OCI-LY1 (cell line): ENCODE data around the gene FRY.

Source experiments
- H2AFZ ChIP-seq: fragments of 200-600 bp; sonication (generic), shearing (Covaris generic); 2 replicates; pipeline ENCODE4 v1.6.0; 2014; ENCODE audit warnings: antibody characterized with exemption, mild to moderate bottlenecking, low read length
- H3F3A ChIP-seq: fragments of 200-600 bp; sonication (generic), shearing (Covaris generic); 2 replicates; pipeline ENCODE4 v1.6.0; 2014; ENCODE audit warnings: mild to moderate bottlenecking, antibody characterized with exemption, low read length, moderate library complexity; ENCODE audit not compliant: insufficient read depth
- H3K27ac ChIP-seq: fragments of 200-600 bp; sonication (generic); 2 replicates; pipeline ENCODE4 v1.5.1; 2014; ENCODE audit warnings: low read length, mixed run types, mild to moderate bottlenecking, low read depth; ENCODE audit not compliant: poor library complexity, severe bottlenecking
- H3K27me3 ChIP-seq: fragments of 200-600 bp; sonication (generic); 2 replicates; pipeline ENCODE4 v1.6.0; 2014; ENCODE audit warnings: antibody characterized with exemption, mild to moderate bottlenecking, low read length, moderate library complexity; ENCODE audit not compliant: insufficient read depth
- H3K36me3 ChIP-seq: fragments of 200-600 bp; sonication (generic); 2 replicates; pipeline ENCODE4 v1.6.1; 2014; ENCODE audit warnings: mild to moderate bottlenecking, antibody characterized with exemption, low read length, moderate library complexity, mixed read lengths; ENCODE audit not compliant: insufficient read depth
- H3K4me1 ChIP-seq: fragments of 200-600 bp; sonication (generic); 2 replicates; pipeline ENCODE4 v1.5.1; 2014; ENCODE audit warnings: mild to moderate bottlenecking, low read length, moderate library complexity; ENCODE audit not compliant: insufficient read depth, severe bottlenecking
- H3K4me2 ChIP-seq: fragments of 200-600 bp; sonication (generic), shearing (Covaris generic); 2 replicates; pipeline ENCODE4 v1.6.1; 2014; ENCODE audit warnings: low read length
- H3K4me3 ChIP-seq: fragments of 200-600 bp; sonication (generic); 2 replicates; pipeline ENCODE4 v1.5.1; 2014; ENCODE audit warnings: low read length, low read depth, mild to moderate bottlenecking, mixed read lengths; ENCODE audit not compliant: poor library complexity, severe bottlenecking
- H3K79me2 ChIP-seq: fragments of 200-600 bp; shearing (Covaris generic); 2 replicates; pipeline ENCODE4 v1.6.1; 2016; ENCODE audit warnings: mixed run types, low read length, mixed read lengths; ENCODE audit not compliant: insufficient read depth
- H3K9ac ChIP-seq: fragments of 200-600 bp; sonication (generic), shearing (Covaris generic); 2 replicates; pipeline ENCODE4 v1.6.1; 2014; ENCODE audit warnings: mild to moderate bottlenecking, low read length, mixed read lengths
- H3K9me2 ChIP-seq: fragments of 200-600 bp; sonication (generic), shearing (Covaris generic); 2 replicates; pipeline ENCODE4 v1.6.1; 2014; ENCODE audit warnings: low read depth, mild to moderate bottlenecking, low read length, mixed read lengths
- H3K9me3 ChIP-seq: fragments of 200-600 bp; shearing (Covaris generic); 2 replicates; pipeline ENCODE4 v1.6.1; 2014; ENCODE audit warnings: low read length, mixed read lengths
- H4K20me1 ChIP-seq: fragments of 200-600 bp; sonication (generic), shearing (Covaris generic); 2 replicates; pipeline ENCODE4 v1.6.0; 2016; ENCODE audit warnings: mild to moderate bottlenecking, low read length; ENCODE audit not compliant: insufficient read depth
- EZH2 ChIP-seq: fragments of 200-600 bp; sonication (generic), shearing (Covaris generic); IDR thresholded peaks from 2 replicates; pipeline ENCODE4 v1.8.0; 2017; ENCODE audit warnings: borderline replicate concordance, mixed run types, mild to moderate bottlenecking, antibody characterized with exemption, low read length, moderate library complexity, mixed read lengths
- TF ChIP-seq, protein P1 (sequence below): fragments of 200-600 bp; sonication (generic), shearing (Covaris generic); IDR thresholded peaks from 2 replicates; pipeline ENCODE4 v1.5.1; 2017; ENCODE audit warnings: mild to moderate bottlenecking, antibody characterized with exemption, low read length, moderate library complexity, mixed read lengths

FRY gene

DNA sequence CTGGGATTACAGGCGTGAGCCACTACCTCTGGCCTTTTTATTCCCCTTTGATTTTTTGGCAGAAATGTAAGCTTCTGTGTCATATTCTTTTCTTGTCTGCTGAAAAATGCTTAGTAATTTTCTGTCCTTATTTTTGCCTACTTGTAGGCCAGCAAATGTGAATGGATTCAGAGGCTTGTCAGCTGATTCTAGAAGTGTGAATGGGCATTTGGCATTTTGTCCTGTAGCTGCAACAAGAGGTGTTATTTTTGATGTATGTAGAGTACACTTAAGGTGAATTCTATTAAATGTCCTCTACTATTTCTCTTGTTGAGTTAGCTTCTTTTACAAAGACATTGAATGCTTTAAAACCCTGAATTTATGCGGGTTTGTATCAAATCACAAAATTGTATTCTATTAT is 50.0 kb downstream of the FRY start:
- TF ChIP-seq, protein P1, sequence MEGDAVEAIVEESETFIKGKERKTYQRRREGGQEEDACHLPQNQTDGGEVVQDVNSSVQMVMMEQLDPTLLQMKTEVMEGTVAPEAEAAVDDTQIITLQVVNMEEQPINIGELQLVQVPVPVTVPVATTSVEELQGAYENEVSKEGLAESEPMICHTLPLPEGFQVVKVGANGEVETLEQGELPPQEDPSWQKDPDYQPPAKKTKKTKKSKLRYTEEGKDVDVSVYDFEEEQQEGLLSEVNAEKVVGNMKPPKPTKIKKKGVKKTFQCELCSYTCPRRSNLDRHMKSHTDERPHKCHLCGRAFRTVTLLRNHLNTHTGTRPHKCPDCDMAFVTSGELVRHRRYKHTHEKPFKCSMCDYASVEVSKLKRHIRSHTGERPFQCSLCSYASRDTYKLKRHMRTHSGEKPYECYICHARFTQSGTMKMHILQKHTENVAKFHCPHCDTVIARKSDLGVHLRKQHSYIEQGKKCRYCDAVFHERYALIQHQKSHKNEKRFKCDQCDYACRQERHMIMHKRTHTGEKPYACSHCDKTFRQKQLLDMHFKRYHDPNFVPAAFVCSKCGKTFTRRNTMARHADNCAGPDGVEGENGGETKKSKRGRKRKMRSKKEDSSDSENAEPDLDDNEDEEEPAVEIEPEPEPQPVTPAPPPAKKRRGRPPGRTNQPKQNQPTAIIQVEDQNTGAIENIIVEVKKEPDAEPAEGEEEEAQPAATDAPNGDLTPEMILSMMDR: no peak
- TF ChIP-seq EZH2: no peak
- H3K9me2 ChIP-seq: no peaks in the 10 kb centered on the region
- no peaks in the 10 kb centered on the region for H3K9me3 ChIP-seq
- H3F3A ChIP-seq: no peaks in the 10 kb centered on the region
- no peak overlapping the region for H3K4me3 ChIP-seq
- no peak overlapping the region for H3K27ac ChIP-seq
- no peak overlapping the region for H3K4me2 ChIP-seq
- H3K79me2 ChIP-seq: no peaks in the 10 kb centered on the region
- no peaks in the 10 kb centered on the region for H3K36me3 ChIP-seq
- no peaks in the 10 kb centered on the region for H4K20me1 ChIP-seq
- no peak overlapping the region for H2AFZ ChIP-seq
- H3K4me1 ChIP-seq: no peaks in the 10 kb centered on the region
- no peaks in the 10 kb centered on the region for H3K27me3 ChIP-seq
- H3K9ac ChIP-seq: no peak overlapping the region

DNA sequence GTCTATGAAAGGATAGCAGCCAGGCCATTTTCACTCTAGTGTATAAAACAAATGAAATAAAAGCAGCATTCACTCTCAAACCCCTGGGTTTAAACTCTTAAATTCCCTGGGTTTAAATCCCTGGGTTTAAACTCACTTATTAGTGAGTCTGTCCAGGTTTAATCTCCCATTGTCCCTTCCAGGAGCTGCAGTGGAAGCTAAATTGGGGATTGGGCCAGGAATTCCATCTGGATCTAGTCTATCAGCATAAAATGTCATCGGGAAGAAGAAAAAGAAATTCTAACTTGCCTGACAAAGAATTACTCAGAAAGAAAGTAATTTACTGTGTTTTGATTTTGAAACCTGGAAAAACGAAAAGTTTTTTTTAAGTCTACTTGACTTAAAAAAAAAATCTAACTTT is 54.8 kb downstream of the FRY start:
- H3K27me3 ChIP-seq: no peaks in the 10 kb centered on the region
- no peak overlapping the region for H2AFZ ChIP-seq
- no peaks in the 10 kb centered on the region for H3K36me3 ChIP-seq
- no peak overlapping the region for H3K4me3 ChIP-seq
- H3K27ac ChIP-seq: no peak overlapping the region
- H3K79me2 ChIP-seq: no peaks in the 10 kb centered on the region
- H3K9me2 ChIP-seq: no peaks in the 10 kb centered on the region
- H3F3A ChIP-seq: no peaks in the 10 kb centered on the region
- no peak overlapping the region for H3K9ac ChIP-seq
- no peaks in the 10 kb centered on the region for H4K20me1 ChIP-seq
- H3K9me3 ChIP-seq: no peaks in the 10 kb centered on the region
- no peak overlapping the region for H3K4me2 ChIP-seq
- H3K4me1 ChIP-seq: no peaks in the 10 kb centered on the region
- no peak for TF ChIP-seq EZH2
- TF ChIP-seq, protein P1: no peak

DNA sequence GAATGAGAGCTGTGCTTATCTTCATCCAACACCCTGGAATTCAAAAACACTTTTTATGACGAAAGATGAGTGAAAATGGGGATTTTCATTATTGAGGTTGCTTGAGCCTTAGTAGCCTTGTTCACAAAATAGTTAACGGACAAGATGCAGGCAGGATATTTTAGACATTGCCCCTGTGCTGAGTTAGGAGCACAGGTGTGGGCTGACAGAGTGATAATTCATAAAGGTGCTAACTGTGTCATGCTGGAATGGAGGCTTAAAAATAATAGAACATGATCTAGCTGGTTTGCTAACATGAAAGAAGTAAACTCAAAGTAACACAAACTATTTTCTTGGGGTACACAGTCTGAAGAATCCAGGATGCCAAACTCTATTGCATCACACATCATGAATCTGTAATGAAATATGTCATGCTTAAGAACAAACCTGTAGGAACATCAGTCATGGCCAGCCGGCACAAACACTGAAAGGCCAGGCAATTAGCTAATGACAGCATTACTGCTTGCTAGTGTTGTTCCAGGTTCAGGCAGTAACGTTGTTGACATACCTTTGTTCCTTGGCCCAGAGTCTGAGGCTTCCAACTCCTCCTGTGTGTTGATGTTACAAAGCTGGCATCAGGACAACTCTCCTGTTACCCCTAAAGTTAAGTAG is 55.3 kb downstream of the FRY start:
- TF ChIP-seq, protein P1: no peak
- TF ChIP-seq EZH2: no peak
- no peaks in the 10 kb centered on the region for H3K36me3 ChIP-seq

More for the DNA sequence above, 55.3 kb downstream of the FRY start:
- Histone ChIP-seq H3K4me3 (no peak overlapping the region), H2AFZ (no peak overlapping the region), H3K4me2 (no peak overlapping the region), H3K27ac (no peak overlapping the region), H3K9me2 (no peaks in the 10 kb centered on the region), H3K9ac (no peak overlapping the region), H3K4me1 (no peaks in the 10 kb centered on the region), H3K9me3 (no peaks in the 10 kb centered on the region), H3K27me3 (no peaks in the 10 kb centered on the region), H3F3A (no peaks in the 10 kb centered on the region), H3K79me2 (no peaks in the 10 kb centered on the region), H4K20me1 (no peaks in the 10 kb centered on the region)
